Cerebellar nuclear complex (tissue), 1 donor: ENCODE results near the gene NEDD4L.

ENCODE experiments used
- DNase-seq, 2 experiments: peaks; one replicate each; lab custom pipeline; 2025; lab: John Stamatoyannopoulos, UW

The NEDD4L gene

DNA sequence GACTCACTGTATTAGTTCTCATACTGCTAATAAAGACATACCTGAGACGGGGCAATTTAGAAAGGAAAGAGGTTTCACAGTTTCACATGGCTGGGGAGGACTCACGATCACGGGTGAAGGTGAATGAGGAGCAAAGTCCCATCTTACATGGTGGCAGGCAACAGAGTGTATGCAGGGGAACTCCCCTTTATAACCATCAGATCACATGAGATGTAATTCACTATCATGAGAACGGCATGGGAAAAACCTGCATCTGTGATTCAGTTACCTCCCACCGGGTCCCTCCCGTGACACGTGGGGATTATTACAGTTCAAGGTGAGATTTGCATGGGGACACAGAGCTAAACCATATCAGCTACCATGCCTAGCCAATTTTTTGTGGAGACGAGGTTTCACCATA, 168.2 kb downstream of the NEDD4L start:
- DNase-seq: no peak

DNA sequence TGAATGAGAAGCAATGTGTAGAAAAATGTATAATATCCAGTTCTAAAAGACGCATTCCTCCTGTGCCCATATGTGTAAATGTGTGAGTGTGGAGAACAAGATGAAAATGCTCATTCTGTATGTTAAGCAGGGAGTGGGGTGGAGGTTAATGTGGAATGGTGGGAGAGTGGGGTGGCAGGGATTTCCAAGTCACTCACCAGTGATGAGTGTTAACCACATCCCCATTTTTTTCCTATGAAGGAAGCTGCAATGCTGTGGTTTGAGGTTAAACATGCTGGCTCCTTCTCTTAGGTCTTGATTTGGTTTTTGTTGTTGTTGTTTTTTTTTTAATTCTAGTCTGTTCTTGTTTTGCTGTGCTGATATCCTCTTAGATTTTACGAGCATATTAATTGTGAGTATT, 169.4 kb downstream of the NEDD4L start:
- no peak for DNase-seq

DNA sequence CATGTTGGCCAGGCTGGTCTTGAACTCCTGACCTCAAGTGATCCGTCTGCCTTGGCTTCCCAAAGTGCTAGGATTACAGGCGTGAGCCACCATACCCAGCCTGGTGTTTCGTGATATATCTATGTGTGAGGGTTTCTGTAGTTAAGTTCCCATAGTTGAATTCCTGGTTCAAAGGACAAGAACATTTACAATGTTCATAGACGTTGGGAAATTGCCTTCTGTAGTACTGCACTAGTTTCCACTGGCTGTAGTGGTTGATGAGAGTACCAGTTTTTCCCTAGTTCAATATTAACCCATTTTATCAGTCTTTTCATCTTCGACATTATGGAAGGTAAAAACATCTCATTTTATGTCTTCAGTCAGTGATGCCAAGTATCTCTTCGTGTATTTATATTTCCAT, 171.0 kb downstream of the NEDD4L start:
- DNase-seq: no peak

DNA sequence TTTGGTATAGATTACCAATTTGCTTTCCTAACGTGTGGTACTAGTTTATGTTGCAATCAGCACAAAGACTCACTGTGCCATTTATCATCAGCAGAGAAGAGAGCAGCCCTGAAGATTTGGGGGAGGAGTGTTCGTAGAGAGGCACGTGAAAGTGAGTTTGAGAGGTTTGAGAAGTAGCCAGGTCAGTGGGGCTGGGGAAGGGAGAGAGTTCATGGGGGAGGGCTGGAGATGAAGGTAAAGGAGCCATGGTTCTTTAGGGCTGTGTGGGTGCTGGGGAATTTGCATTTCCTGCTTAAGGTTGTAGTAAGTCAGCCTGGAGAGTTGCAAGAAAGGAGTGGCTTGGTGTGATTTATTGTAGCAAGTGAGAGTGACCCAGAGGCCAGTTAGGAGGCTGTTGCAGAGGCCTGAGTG, 172.1 kb downstream of the NEDD4L start:
- DNase-seq: no peak

DNA sequence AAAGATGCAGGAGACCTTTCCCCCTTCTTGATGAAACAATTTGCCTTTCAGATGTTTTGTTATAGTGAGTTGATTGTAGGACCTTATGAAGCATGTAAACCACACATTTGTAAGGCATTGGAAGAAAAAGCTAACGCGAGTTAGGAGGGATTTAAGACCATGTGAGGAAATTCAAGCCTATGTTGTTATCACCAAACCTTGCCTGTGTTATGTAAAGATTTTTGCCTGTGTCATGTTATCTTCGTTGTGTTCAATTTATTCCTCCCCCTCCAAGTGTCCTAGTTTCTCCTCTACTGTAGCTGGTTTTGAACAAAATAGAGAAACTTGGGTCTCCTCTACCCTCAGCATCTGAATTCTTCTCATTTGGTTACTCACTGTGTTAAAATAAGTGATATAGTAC, 173.0 kb downstream of the NEDD4L start:
- no peak for DNase-seq

DNA sequence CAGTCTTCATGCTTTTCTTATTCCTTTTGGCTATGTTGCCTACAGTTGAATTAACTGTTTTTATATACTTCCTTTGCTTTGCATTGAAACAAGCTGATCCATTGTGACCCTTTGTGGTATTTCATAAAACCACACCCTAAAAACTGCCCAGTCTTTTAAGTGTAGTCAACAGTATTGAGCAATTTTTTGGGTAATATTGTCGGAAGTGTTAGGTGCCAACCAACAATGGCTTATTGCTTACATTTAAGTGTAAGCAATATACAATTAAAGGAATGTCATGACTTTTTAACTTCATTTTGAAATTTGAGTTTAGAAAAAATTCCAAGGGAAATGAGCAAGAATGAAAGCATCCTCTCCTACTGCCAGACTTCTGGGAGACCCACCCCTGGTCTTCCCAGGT, 174.1 kb downstream of the NEDD4L start:
- no peak for DNase-seq

DNA sequence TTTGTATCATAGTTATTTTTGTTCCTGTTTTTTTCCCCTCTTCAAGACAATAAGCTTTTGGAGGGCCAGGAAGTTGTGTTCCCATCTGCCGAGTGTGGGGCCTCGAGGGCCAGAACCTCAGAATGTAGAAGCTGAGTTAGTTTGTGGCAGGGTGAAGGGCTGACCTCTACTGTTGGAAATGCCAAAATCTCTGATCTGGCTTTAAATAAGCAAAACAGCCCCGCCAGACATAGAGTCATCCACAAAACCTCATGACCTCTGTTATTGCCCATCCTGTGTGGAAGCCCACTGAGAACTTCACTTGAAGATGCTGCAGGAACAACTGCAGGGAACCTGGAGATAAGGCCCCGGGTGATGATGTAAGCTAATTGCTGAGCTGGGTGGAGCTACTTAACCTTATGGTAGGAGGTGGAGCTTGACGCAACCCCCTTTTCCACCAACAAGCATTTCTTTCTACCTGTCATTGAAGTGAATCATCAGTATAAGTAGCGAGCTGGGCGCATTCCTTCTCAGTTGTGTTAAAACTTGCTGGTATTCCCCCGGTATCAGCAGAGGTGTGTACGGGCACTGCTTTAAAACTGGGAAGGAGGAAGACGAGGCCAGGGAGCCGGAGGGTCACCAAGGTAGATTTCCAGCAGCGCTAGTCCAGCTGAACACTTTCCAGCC, 177.2 kb downstream of the NEDD4L start:
- DNase-seq: no peak

DNA sequence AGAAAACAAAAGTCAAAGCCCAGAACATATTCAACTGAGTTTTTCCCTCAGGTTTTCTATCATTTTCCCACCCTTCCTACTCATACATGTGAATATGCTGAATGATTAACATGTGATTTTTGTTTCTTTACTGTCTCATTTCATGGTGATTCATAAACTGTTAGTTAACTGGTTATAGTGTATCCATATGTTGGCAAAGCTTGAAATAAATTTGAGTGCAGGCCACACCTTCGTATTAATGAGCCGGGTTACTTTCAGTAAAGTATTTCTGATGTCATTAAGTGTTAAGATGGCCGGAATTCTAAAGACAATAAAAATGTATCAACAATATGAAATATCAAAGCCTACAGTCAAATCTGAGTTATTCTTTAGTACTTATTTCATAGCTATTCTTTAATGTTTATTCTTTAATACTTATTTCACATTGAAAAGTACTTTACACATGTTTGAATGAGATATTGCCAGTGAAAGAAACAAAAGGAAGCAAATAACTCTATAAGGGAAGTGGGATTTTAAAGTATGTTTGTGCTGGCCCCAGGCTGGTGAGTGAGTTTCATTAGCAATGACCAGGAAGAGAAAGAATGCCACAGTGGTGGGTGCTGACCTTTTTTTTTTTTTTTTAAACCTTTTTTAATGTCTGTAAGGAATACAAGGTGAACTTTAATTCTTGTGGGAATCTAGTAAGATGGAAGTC, 178.6 kb downstream of the NEDD4L start:
- DNase-seq: no peak

DNA sequence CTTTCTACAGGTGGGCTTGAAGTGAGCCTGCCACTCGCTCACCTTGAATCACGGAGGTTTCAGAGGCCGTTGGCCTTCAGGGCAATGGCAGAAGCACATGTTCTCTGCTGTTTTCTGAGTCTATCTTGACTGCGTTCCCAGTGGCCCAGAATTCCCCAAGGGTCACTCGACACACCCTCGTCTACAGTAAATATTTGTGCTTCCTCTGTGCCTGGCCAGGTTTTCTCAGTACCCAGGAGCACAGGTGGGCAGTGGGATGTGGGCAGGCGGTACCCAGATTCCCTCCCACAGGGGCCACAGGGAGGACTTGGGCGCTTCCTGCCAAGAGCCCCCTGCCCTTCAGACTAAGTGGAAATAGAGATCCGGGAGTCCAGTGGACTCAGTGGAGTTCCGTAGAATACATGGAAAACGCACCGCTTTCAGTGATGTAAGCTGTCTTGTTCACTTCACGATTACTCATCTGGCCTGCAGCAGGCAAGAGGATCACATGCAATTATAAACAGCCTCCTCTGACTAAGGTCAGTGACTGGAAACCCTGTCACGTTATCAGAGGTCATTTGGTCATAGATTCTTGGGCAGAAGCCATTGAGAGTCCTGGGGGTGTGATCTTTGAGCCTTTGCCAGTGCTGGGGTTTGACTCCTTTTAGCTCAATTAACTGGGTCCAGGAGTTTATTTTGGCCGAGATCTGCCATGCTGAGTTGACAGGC, 179.8 kb downstream of the NEDD4L start:
- DNase-seq: no peak

DNA sequence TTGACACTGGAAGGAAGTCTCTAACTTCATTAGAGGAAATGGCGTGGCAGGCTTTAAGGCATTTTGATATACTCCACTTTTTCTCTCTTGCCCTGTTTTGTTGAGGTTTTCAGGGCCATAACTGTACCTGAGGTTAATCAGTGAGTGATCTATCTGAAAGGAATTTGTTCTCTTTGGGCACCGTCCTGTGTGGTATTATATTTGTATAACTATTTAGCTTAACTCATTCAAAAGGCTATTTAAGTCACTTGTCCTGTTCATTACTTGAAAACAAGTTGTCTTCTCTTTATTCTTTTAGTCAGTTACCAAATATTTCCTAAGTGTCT, 180.4 kb downstream of the NEDD4L start:
- no peak for DNase-seq

DNA sequence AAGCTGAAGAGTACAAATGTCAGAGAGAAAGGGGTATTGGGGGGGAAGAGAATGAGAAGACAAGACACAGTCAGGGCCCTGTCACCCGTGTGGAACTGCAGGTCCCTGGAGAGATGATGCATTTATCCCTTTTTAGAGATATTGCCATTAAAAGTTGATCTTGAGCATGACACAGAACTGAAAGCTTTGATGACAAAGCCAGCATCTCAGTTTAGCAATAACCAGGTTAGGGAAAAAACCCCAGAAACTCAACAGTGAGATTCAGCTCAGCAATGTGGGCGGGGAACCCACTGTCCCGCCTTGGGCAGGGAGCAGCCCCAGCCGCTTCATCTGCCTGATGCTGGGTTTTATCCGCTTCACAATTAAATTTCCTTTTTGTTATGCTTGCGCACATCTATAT, 181.1 kb downstream of the NEDD4L start:
- DNase-seq: no peak

DNA sequence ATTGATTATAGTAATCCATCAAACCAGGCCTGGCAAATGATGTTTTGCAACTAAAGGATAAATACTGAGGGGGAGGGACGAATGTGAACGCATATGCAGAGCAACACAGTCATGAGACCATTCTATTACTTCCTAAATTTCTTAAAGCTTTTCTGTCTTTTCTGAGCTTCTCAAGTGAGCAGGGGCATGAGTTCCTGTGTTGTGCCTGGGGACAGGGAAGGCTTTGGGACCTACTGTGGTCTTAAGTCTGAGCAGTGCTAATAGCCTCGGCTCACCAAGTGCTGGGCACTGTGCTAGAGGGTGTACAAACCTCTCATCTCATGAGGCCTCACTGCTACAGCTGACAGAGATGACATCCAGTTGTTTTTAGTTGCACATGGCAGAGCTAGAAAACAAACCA, 182.4 kb downstream of the NEDD4L start:
- DNase-seq: no peak

DNA sequence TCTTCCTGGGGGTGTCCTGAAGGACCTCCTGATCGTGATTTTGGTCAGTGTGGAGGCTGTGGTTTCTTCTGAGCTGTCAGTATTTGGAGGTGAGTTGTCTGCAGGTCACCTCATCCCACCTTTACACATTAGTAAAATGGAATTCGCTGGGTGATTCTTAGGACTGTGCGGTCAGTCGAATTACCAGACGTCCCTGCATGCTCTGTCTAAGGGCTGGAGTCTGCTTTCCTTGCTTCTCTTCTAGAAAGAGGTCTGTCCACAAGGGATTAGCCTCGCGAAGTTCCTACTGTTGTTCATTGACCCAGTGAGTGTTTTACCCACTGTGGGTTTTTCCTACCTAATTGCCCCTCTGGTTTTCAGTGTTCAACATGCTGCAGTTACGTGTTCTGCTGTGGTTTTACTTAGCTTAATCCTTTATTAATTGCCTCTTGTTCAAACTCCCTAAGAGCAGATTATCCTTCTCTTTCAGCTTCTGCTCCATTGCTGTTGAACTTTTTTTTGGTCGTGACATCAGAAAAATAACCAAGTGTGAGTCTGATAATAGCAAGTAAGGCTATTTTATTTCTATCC, 183.4 kb downstream of the NEDD4L start:
- no peak for DNase-seq

DNA sequence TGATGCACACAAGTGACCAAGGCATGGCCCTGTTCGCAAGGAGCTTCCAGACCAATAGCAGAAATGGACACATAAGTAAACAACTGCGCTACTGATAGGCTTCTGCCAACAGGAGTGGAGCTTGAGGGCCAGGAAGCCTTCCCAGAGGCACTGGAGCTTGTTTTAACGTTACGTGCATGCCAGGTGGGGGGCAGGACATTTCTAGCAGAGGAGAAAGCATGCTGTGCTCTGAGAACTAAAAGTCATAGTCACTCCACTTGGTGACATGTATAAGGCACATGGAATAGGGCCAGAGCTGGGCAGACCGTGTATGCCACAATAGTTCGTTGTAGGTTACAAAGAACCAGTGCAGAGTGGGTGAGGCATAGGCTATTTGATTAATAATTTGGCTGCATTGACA, 184.2 kb downstream of the NEDD4L start:
- no peak for DNase-seq

DNA sequence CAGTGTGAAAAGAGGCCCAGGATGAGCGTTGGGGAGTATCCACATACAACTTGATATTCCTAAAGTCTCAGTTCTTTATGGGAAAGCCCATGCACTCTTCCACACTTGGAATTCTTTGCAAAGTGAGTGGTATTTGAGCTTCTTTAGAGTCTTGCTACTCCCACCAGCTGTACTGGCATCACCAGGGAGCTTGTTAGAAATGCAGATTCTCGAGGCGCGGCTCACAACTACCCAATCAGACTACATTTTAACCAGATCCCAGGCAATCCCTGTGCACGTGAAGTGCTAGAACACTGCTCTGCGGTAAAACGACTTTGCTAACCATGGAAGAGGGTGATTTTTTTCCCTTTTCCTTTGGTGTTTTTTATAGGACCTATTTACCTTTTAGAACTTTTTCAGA, 184.7 kb downstream of the NEDD4L start:
- no peak for DNase-seq

DNA sequence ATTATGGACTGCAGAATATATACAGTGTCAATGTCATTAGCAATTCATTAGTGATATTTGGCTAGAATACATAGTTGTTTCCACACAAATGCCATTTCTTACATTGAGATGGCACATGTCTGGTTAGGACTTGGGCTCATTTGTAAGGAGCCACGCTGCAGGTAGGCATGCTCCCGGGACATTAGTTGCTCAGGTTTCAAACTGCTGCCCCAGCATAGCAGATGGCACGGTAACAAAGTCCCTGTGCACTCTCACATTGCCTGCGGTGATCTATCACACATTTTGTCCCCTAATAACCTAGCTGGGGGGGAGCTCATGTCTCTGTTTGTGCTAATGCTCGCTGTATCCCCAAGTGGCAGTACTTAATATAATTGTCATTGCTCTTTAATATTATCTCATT, 185.1 kb downstream of the NEDD4L start:
- DNase-seq: no peak

DNA sequence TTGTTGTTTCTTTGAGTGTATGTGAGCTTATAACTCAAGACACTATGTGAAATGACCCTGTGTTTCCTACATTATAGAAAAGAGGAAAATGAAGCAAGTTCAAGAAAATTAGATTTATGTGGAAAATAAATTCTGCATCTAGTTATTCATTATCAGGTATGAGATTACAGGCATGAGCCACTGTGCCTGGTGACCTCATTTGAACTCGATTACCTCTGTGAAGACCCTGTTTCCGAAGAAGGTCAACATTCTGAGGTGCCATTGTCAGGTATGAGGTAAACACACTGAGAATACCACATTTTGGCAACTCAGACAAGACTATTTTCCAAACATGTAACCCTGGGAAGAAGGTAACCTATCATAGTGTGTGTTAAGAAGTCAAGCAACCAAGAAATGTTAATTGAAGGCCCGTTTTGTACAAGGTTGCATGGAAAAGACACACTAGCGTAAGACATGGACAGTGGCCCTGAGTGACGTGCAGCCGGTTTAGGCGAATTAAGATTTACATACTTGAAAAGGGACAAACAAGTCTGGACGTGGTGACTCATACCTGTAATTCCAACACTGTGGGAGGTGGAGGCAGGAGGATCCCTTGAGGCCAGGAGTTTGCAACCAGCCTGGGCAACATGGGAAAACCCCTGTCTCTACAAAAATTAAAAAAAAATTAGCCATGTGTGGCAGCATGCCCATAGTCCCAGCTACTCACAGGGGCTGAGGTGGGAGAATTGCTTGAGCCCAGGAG, 186.6 kb downstream of the NEDD4L start:
- DNase-seq: no peak

DNA sequence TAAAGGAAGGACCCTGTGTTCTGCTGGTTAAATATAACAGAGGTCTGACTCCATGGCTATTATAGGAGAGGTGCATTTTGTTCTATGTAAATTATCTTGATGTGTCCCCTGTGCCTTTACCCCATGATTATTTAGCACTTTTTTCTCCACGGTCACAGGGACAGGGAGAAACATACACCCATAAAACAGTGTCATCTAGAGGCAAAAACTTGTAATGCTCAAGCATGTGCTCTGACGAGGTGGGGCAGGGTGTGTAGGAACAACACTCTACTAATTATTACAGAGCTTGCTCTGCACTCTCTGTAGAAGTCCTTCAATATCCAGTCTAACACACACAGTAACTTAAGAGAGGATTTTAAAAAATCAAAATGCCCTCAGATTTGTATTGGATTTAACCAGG, 187.9 kb downstream of the NEDD4L start:
- DNase-seq: no peak

DNA sequence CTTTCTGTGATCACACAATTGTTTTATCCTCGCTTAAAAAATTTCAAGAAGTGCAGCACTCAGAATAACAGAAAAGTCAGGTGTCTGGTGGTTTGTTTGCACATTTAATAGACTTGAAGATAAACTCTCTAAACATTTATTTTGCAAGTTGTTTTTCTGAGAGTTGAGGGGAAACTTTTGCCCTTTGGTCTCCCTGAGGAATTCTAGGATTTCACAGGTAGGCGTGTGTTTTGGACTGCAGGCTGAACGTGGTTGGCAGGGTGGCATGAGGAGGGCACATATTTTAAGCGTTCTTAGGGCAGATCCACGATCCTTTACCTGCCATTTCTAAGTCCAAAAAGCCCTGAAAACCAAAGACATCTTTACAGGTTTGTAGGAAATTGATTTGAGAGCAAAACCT, 188.6 kb downstream of the NEDD4L start:
- DNase-seq: no peak

DNA sequence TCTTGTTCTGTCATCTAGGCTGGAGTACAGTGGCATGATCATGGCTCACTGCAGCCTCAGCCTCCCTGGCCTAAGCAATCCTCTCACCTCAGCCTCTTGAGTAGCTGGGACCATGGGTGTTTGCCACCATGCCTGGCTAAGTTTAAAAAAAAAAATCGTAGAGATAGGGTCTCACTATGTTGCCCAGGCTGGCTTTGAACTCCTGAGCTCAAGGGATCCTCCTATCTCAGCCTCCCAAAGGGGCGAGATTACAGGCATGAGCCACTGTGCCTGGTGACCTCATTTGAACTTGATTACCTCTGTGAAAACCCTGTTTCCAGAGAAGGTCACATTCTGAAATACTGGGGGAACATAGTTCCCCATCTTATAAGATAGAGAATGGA, 190.3 kb downstream of the NEDD4L start:
- no peak for DNase-seq

DNA sequence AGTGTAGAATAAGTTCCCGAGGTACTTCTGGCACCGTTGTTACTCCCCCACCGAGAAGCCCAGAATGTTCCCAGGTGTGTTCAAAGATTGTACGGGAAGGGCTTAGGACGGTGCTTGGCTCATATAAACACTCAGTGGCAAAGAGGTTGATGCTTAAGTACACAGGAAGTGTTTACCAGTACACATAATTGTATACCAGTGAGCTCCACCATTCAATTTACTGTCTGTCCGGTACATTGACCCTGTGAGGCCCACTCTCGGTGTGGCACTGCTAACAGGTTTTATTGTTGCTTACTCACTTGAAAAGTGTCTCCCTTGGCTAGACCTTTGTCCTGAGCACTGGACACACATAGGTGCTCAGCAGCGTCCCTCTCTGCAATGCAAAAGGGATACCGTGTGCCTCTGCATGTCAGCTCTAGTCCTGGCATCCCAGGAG, 191.0 kb downstream of the NEDD4L start:
- no peak for DNase-seq

DNA sequence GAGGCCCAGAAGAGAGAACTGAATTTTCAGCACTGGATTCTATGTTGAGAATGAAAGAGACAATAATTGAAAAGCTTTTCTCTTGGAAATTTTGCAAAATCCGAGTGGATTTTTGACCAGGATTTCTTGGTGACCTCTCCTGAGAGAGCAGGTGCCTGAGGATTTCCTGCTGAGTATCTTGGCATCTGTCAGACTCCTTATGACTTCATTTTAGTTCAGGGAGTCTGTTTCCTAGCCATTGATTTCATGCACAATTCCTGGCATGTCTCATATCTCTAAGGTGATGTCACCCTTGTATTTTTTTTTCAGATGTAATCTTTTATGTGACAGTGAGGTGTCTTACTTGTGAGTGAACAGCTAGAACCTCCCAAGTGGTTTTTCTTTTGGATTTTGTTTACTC, 195.9 kb downstream of the NEDD4L start:
- DNase-seq: peak in 1 of 2 experiments; percentile 21
